Stimulated activated CD8-positive, alpha-beta memory T cell treated with anti-CD3 and anti-CD28 coated beads, Interleukin-15, amount 100 ng/mL, for 48 hours (primary cell): ENCODE results near the gene ASPSCR1.

ENCODE experiments used
- DNase-seq, 2 donors: peaks; one replicate each; pipeline ENCODE4 v3.0.0-alpha.2; 2020; ENCODE audit warnings: low read depth in 2 of 2

The ASPSCR1 gene

GRCh38 chr17:82012640-82013295 lies 35.3 kb downstream of the ASPSCR1 start:
- no peak for DNase-seq

DNA sequence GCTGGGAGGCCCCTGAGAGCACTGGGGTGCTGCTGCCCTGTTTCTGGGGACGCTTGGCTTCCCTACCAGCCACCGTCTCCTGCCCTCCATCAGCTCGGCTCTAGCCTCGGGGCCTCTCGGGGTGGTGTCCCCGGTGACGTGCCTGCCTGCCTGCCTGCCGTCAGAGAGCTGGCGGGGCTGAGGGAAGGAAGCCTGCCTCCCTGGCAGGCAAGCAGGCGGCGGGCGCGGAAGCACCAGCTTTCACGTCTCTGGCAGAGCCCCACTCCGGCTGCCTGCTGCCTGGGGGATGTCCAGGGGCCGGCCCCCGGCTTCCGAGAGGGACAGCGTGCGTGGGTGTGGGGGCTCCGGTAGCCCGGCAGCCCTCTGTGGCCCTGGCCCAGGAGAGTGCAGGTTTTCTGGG lies 35.9 kb downstream of the ASPSCR1 start:
- DNase-seq = no peak

GRCh38 chr17:82013772-82014321 lies 36.4 kb downstream of the ASPSCR1 start:
- DNase-seq = no peak

- no peak for DNase-seq
Observed at GRCh38 chr17:82014432-82014831, 37.0 kb downstream of the ASPSCR1 start.

GRCh38 chr17:82014971-82015310 lies 37.5 kb downstream of the ASPSCR1 start:
- no peak for DNase-seq

DNA sequence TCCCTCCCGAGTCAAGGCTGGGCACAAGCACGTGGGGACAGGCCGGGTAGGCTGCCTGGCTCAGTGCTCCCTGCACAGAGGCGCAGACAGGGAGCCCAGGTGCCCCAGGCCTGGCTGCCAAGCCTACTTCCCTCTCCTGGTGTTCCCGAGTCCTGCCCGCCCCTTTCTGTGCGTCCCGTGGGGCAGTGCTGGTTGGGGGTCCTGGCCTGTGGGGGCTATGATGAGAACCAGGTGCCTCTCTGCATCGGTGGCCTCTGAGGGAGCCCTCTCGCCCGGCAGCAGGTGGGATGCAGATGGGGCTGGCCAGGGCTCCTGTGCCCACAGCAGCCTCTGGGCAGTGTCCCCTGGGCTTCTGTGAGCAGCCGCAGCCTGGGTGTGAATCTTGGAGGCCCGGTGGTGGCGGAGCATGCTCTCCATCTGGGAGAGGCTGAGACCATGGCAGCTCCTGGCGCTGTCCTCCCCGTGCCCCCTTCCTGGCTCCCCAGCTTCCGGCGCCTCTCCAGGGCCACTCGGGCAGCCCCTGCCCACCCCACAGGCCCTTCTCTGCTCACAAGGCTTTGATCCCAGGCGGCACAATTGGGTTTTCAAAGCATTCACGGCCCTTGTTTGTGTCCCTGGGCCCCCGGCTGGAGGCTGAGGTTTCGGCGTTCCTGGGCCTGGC lies 38.0 kb downstream of the ASPSCR1 start:
- no peak for DNase-seq

GRCh38 chr17:82016061-82016874 lies 38.8 kb downstream of the ASPSCR1 start:
- DNase-seq = no peak

- no peak for DNase-seq
Observed at GRCh38 chr17:82016875-82017459, 39.5 kb downstream of the ASPSCR1 start.

GRCh38 chr17:82017612-82018151 lies 40.3 kb downstream of the ASPSCR1 start:
- DNase-seq = no peak

GRCh38 chr17:82018152-82018988 lies 40.9 kb downstream of the ASPSCR1 start:
- no peak for DNase-seq

DNA sequence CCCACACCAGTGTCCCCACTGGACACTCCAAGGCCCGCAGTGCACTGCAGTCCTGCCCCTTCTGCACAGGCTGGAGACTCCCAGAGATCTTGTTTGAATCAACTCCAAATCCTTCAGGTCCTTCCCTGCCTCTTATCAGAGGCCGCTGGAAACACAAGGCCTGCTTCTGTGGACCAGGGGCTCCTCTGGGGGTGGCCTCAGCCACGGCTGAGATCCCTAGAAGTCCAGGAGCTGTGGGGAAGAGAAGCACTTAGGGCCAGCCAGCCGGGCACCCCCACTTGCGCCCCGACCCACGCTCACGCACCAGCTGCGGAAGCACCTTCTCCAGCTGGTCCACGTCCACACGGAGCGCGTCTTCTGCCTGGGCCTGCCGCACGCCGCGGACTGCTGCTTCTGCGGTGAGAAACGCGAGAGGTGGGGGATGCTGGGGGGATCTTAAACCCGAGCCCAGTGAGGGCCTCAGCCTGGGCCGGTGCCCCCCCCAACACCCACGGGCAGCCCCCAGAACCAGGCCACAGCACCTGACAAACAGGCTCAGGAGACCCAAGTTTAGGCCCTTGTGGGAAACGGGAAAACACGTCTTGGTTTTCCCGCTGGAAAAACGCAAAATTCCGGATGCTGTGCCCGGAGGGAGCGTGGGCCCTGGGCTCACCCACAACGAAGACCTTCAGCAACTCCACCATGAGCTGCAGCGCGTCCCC lies 41.7 kb downstream of the ASPSCR1 start:
- no peak for DNase-seq

DNA sequence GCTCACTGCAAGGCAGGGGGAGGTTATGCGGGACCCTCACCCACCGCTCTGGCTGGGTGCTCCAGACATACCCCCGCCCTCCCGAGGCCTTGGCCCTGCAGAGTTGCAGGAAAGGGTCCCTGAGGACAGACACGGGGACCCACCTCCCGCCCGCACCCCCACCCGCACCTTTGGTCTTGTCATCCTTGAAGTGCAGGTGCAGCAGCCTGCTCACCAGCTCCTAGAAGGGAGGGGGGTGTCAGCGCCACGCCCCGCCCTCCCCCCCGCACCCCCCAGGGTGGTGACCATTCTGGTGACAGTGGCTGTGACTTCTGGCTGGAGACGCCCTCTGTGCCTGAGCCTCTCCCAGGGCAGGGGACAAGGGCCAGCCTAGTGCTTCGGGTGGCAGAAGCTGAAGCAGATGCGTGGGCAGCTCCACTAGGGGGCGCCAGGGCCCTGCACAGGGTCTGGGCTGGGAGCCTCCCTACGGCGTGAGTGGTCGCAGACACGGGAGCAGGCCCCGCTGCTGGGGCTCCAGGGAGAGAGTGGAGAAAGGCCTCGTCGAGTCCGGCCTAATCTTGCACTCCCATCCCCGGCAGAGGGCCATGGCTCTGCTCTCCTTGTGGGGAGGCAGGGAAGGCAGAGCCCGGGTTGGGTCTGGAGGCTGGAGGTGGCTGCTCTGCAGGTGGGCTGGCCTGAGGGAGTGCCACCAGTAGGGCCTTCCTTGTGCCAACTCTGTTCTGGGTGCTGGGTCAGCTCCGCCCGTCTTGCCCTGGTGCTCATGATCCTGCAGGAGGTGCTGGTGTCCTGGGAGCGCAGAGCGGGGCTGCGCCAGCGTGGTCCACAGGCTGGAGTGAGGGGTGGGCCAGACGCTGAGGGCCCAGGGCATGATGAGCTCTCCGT lies 42.5 kb downstream of the ASPSCR1 start:
- DNase-seq = peak; percentile 55 to 56

DNA sequence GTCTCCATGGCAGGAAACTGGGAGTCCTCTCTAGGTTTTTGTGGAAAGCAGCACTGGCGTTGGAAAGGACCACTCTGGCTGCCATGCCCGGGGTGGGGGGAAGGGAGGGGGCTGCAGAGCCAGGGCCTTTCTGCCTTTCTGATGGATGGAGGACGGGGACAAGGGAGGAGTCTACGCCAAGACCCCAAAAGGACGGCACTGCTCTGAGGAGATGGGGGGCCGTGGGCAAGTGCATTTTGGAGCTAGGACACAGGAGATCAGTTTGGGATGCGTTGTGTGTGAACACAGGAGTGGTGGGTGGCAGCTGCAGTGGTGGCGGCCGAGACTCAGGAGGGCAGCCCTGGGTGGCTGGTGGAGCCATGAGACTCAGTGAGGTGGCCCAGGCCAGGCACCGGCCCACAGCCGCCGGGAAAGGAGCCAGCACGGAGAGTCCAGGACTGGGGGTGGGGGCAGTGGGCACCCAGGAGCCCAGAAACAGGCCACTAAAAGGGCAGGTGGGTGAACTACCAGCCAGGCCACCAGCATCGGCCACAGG lies 43.2 kb downstream of the ASPSCR1 start:
- DNase-seq = no peak

GRCh38 chr17:82021107-82021899 lies 43.9 kb downstream of the ASPSCR1 start:
- no peak for DNase-seq

DNA sequence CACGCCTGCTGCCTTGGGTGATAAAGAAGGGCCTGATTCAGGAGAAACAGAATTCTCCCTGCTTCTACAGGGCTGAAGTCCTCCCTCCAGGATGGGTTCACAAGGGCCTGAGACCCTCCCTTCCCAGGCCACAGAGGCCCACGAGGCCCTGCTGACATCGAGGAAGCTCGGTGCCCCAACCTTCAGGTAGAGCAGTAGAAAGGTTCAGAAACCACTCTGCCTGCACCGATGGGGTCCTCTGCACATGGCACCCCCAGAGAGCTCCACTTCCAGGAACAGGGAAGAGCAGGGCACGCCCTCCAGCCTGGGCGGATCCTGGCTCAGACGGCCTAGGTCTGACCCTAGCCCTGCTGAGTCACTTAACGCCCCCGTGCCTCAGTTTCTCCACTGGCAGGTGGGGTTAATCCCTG lies 44.5 kb downstream of the ASPSCR1 start:
- no peak for DNase-seq

- no peak for DNase-seq
Observed at GRCh38 chr17:82022310-82022980, 45.0 kb downstream of the ASPSCR1 start, which contains the start of gene CENPX. TSS of gene CENPX (minus strand) at chr17:82022878. CDS start at chr17:82022861, 17 bp downstream.

DNA sequence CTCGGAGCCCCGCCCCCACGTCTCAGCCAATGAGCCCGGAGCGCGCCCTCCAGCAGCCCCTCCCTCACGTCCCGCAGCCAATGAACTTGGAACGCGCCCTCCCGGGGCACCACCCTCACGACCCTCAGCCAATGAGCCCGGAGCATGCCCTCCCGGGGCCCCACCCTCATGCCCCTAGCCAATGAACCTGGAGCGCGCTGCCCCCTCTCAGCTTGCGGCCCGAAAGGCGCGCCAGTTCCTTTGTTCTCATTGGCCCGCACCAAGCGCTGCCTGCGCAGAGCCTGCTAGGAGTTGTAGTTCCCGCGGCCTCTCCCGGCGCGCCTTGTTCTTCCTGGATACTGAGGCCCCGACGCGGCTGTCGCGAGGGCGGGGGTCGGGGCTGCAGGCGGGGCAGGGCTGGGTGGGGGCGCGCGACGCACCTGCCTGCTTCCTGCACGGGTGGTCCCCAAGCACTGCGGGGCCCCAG lies 45.6 kb downstream of the ASPSCR1 start, which contains the start of gene LRRC45:
Gene LRRC45, plus strand, starts transcription at position 325 of the 466 bp plus-strand sequence. CDS start 339 bp downstream, outside the sequence.
- peak; percentile 100 for DNase-seq
